K562 (cell line): ENCODE measurements around the gene PACSIN2. TPM values are rescaled to one million over a fixed set of nuclear protein-coding genes. Genes with fewer than 3 reads are reported as not detected.
A peak's percentile ranks its signal among the peaks of the same experiment; 100 is the strongest.

Experiments used
- ATAC-seq: fragments of 200-7000 bp; cut with Tn5 transposase; 3 replicates; pipeline ENCODE4 v1.9.1; 2020; ENCODE audit warnings: moderate library complexity
- BruUV-seq: library from RNA; stranded (reverse); fragments of 400-500 nt; replicated peaks from 2 replicates; lab custom pipeline; 2021; lab: Mats Ljungman, UMichigan
- CTCF ChIA-PET: fragments of 300-600 bp; formaldehyde crosslinking; extraction: SDS; loops from one replicate; lab custom pipeline; 2021; ENCODE audit warnings: low intra/inter-chr PET ratio; lab: Yijun Ruan, JAX
- POLR2A ChIA-PET: fragments of 300-600, 350-650 bp; sonication (Branson Sonifier 250); formaldehyde crosslinking; extraction: SDS; loops from one replicate; lab custom pipeline; 2021; ENCODE audit warnings: antibody characterized with exemption, inconsistent platforms; lab: Yijun Ruan, JAX
- DNase-seq, 4 experiments: peaks; one replicate each; pipeline versions ENCODE4 v3.0.0 to v3.0.0-alpha.2; 2011 to 2018; ENCODE audit warnings: low spot score in 3 of 4, mixed read lengths in 3 of 4; ENCODE audit errors: extremely low read depth in 1 of 4
- FAIRE-seq: peaks from 2 replicates; lab custom pipeline; 2011; peaks lifted over from hg19 to GRCh38; lab: Jason Lieb, UNC
- H2AFZ ChIP-seq: 2 replicates; pipeline ENCODE4 v1.6.0; 2011; ENCODE audit warnings: low read depth, low read length, control low read depth, inconsistent platforms
- H3K27ac ChIP-seq: fragments of 200-600 bp; 3 replicates; pipeline ENCODE4 v1.8.0; 2011; ENCODE audit warnings: low read depth, mild to moderate bottlenecking, control low read depth, inconsistent platforms, low read length, moderate library complexity, mixed read lengths; ENCODE audit errors: extremely low read depth
- H3K27me3 ChIP-seq, 2 experiments: fragments of 300-600 bp in 1 of 2; 2 replicates in 1 of 2; 3 replicates in 1 of 2; pipeline versions ENCODE4 v1.6.0 to v1.8.0; 2011; ENCODE audit warnings: inconsistent platforms in 2 of 2, low read length in 2 of 2, mild to moderate bottlenecking in 1 of 2, mixed read lengths in 1 of 2, moderate library complexity in 1 of 2; ENCODE audit not compliant: control insufficient read depth in 2 of 2, insufficient read depth in 2 of 2
- H3K36me3 ChIP-seq: fragments of 300-600 bp; 3 replicates; pipeline ENCODE4 v1.8.0; 2011; ENCODE audit warnings: mild to moderate bottlenecking, low read length, inconsistent platforms; ENCODE audit not compliant: control insufficient read depth, insufficient read depth
- H3K4me1 ChIP-seq, 2 experiments: fragments of 200-600 bp in 1 of 2; replicated peaks in 1 of 2; 2 replicates in 1 of 2; 3 replicates in 1 of 2; pipeline versions ENCODE4 v1.5.1 to v1.8.0; 2011; ENCODE audit warnings: inconsistent platforms in 2 of 2, low read length in 2 of 2, mild to moderate bottlenecking in 1 of 2, mixed read lengths in 1 of 2, moderate library complexity in 1 of 2; ENCODE audit not compliant: control insufficient read depth in 2 of 2, insufficient read depth in 2 of 2
- H3K4me2 ChIP-seq: 2 replicates; pipeline ENCODE4 v1.6.1; 2011; ENCODE audit warnings: low read length, control low read depth, inconsistent platforms, mixed read lengths; ENCODE audit not compliant: insufficient read depth
- H3K4me3 ChIP-seq: fragments of 200-600 bp; sonication (generic), shearing (Covaris generic); 2 replicates; pipeline ENCODE4 v1.5.1; 2016; ENCODE audit warnings: control low read depth, inconsistent platforms
- H3K79me2 ChIP-seq: fragments of 200-600 bp; 3 replicates; pipeline ENCODE4 v1.8.0; 2011; ENCODE audit warnings: low read length, inconsistent platforms; ENCODE audit not compliant: control insufficient read depth, insufficient read depth
- H3K9ac ChIP-seq, 2 experiments: 2 replicates each; pipeline versions ENCODE4 v1.6.0 to v1.6.1; 2011; ENCODE audit warnings: low read depth in 2 of 2, low read length in 2 of 2, control low read depth in 1 of 2, inconsistent platforms in 1 of 2, mild to moderate bottlenecking in 1 of 2, mixed read lengths in 1 of 2; ENCODE audit not compliant: insufficient read depth in 1 of 2
- H3K9me1 ChIP-seq: one replicate; pipeline ENCODE4 v1.6.0; 2011; ENCODE audit warnings: inconsistent platforms, mild to moderate bottlenecking, low read length, moderate library complexity; ENCODE audit not compliant: control insufficient read depth, insufficient read depth
- H3K9me3 ChIP-seq: replicated peaks from 2 replicates; pipeline ENCODE4 v1.5.1; 2011; ENCODE audit warnings: low read depth, low read length, inconsistent platforms; ENCODE audit not compliant: control insufficient read depth, insufficient read depth
- H4K20me1 ChIP-seq: replicated peaks from 2 replicates; pipeline ENCODE4 v1.6.1; 2011; ENCODE audit warnings: low read length, inconsistent platforms, mixed read lengths; ENCODE audit not compliant: control insufficient read depth, insufficient read depth
- DACH1 ChIP-seq: fragments of 450-650 bp; IDR thresholded peaks from 2 replicates; pipeline ENCODE4 v1.6.1; 2018; ENCODE audit not compliant: partially characterized antibody
- ETS2 ChIP-seq: IDR thresholded peaks from 2 replicates; pipeline ENCODE4 v1.6.1; 2016; ENCODE audit warnings: borderline replicate concordance, missing genetic modification characterization, mild to moderate bottlenecking, moderate library complexity, missing compliant biosample characterization; ENCODE audit not compliant: poor library complexity, severe bottlenecking
- NELFE ChIP-seq: IDR thresholded peaks from 2 replicates; pipeline ENCODE4 v1.6.1; 2011; ENCODE audit warnings: mild to moderate bottlenecking; ENCODE audit not compliant: insufficient read depth, insufficient read length
- RBM39 ChIP-seq: fragments of 200-400 bp; formaldehyde crosslinking; optimal IDR thresholded peaks from 2 replicates; pipeline ENCODE3; 2018; ENCODE audit warnings: low read depth, low read length
- RFX5 ChIP-seq: IDR thresholded peaks from 2 replicates; pipeline ENCODE4 v1.6.1; 2011; ENCODE audit warnings: low read depth, mild to moderate bottlenecking, improper control_type of control experiment, low read length
- SAP30 ChIP-seq: fragments of 200-600 bp; sonication (generic); IDR thresholded peaks from 2 replicates; pipeline ENCODE4 v1.6.1; 2012; ENCODE audit warnings: borderline replicate concordance, low read depth, mild to moderate bottlenecking, moderate library complexity, low read length, control low read depth, inconsistent platforms; ENCODE audit not compliant: insufficient read depth, poor library complexity, severe bottlenecking
- SRSF7 ChIP-seq: fragments of 200-400 bp; formaldehyde crosslinking; optimal IDR thresholded peaks from 2 replicates; pipeline ENCODE3; 2017; ENCODE audit warnings: mild to moderate bottlenecking, low read depth, low read length
- ZNF311 ChIP-seq: fragments of 250-450 bp; sonication (Bioruptor Pico); IDR thresholded peaks from 2 replicates; pipeline ENCODE4 v1.4.0; 2020; ENCODE audit warnings: mild to moderate bottlenecking, moderate library complexity
- WGBS: fragments of 100-300 bp; shearing (Covaris generic); methylation state at CpG from one replicate; pipeline ENCODE4 v1.1.6; 2016; ENCODE audit warnings: low coverage, mixed read lengths; ENCODE audit not compliant: insufficient coverage; ENCODE audit errors: missing lambda C conversion rate; 5-methylcytosine and 5-hydroxymethylcytosine counted together
- in situ Hi-C: fragments of 300-500 bp; cut with MboI; formaldehyde crosslinking; loops from 4 replicates; pipeline ENCODE4 v1.15.0; 2018; ENCODE audit warnings: inconsistent platforms, mixed read lengths
- intact Hi-C: fragments of 100-400 bp; cut with micrococcal nuclease; formaldehyde crosslinking; loops from 2 replicates; pipeline ENCODE4 v1.14.2; 2022
- polyA plus RNA-seq, 8 experiments: library from polyadenylated mRNA; depleted of rRNA in 4 of 8; stranded (reverse) in 5 of 8; unstranded in 3 of 8; fragments of >200 nt; fragmentation: Nextera tagmentation in 2 of 8; fragmentation: Illumina TruSeq in 1 of 8; extraction: Ambion mirVana in 2 of 8; extraction: Trizol in 1 of 8; gene quantifications; 2 replicates each; pipeline versions ENCODE4 v1.2.1 to v1.2.3, GENCODE V29; 2011 to 2014; ENCODE audit warnings: inconsistent platforms in 1 of 8, missing spikeins in 1 of 8
- total RNA-seq, 7 experiments: library from RNA; depleted of rRNA in 6 of 7; stranded (reverse); fragments of >200 nt in 6 of 7; fragmentation: Illumina TruSeq in 2 of 7; extraction: Trizol in 2 of 7; gene quantifications; 2 replicates each; pipeline versions ENCODE4 v1.2.1 to v1.2.3, GENCODE V29; 2011 to 2021; ENCODE audit warnings: low replicate concordance in 1 of 7
- TF ChIP-seq, protein P1 (sequence below): fragments of 250-450 bp; sonication (Bioruptor Pico); IDR thresholded peaks from 2 replicates; pipeline ENCODE4 v1.6.1; 2021; ENCODE audit warnings: mild to moderate bottlenecking
- TF ChIP-seq, protein P2 (sequence below): fragments of 450-650 bp; IDR thresholded peaks from 2 replicates; pipeline ENCODE4 v1.6.1; 2016; ENCODE audit warnings: borderline replicate concordance
- TF ChIP-seq, protein P3 (sequence below), 3 experiments: fragments of 200-800 bp in 1 of 3; fragments of 250-450 bp in 1 of 3; fragments of 450-650 bp in 1 of 3; sonication (Bioruptor Pico) in 1 of 3; sonication (Bioruptor generic) in 1 of 3; formaldehyde crosslinking in 1 of 3; IDR thresholded peaks; 2 replicates each; pipeline versions ENCODE4 v1.6.1 to v1.8.0; 2016 to 2022; ENCODE audit warnings: mild to moderate bottlenecking in 2 of 3, missing genetic modification characterization in 2 of 3, missing compliant biosample characterization in 1 of 3, moderate library complexity in 1 of 3

Gene PACSIN2
- total and polyA plus RNA-seq, 9 of the 15 experiments (the other 6 are each of a cell fraction or from before 2014, with no cell fraction given): 0.45 to 45.1 (median 23.9) TPM

DNA sequence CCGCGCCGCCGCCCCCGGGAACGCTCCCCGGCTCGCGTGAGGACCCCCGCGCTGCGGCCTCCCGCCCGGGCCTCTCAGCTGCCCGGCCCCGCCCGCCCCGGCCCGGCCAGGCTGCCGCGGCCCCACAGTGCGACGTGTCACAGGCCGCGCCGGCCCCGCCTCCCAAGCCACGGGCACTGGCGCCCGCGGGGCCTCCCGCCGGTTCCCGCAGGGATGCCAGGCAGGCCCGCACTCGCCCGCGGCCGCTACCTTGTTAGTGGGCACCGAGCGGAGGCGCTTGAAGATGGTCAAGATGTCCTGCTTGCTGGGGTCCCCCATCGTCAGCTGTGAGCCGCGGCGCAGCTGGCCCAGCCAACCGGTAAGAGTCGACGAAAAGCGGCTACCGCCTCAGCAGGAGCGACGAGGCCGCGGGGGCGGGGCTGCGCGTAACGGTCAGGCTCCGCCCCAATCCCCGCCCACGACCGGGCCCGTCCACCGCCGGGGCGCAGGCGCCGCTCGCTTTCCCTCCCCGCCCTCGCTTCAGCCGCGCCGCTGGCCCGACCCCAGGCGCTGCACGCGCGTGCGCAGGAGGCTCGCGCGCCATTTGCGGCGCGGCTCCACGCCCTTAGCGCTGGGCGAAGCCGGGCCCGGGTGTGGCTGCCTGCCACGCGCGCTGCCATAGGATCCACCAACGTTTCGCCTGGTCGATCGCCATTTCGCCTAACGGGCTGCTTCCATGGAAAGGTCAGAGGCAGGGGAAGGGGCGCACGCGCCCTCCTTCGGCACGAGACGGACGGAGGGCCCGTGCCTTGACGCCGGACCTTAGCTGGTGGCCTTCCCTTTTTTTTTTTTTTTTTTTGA lies 157.9 kb downstream of the PACSIN2 start, which contains the start of gene ARFGAP3 (continued):
- TF ChIP-seq SRSF7: no peak

DNA sequence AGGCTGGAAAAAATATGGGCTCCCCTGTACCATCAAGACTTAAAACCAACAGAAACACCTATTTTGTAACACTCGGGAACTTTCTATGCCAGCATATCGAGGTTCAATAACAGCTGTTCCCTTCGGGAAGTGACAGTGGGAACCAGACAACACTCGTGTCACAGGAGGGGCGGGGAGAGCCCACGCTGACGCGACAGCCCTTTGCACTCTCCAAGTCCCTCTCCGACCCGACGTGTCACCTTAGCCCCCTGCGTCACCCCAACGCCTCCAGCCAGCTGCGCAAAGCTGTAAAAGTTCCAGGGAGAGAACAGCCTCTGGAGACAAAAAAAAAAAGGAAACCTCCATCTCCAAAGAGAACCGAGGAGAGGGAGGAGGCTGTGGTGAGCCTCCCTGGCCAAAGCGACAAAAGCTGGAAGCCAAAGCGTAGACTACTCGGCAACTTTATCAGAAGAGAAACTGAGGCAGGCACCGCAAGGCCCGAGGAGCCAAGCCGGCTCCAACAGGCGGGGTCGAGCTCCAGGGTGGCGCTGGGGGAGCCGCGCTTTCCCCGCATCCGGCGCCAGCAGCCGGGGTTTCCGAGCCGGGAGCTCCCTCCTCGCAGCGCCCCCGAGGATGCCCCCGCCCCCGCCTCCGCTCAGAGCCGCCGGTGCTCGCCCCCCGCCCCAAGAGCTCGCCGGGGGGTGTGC lies 158.6 kb downstream of the PACSIN2 start:
- POLR2A ChIA-PET: interaction anchor here (0.6 to 1.5 kb wide), 5 partner anchors 10 to 918 kb away, joined by 3 to 6 read pairs (median 4); no protein-coding TSS in a partner anchor
- BruUV-seq: no TSS peak
- CTCF ChIA-PET: no interaction called here
- H3K9ac ChIP-seq: peak overlapping the region; percentile 76 to 92
- in situ Hi-C loops: no loop called here
- intact Hi-C loops: no loop called here
- H3K4me2 ChIP-seq: peak overlapping the region; percentile 86
- H4K20me1 ChIP-seq: no peaks in the 10 kb centered on the region
- H3K36me3 ChIP-seq: no peaks in the 10 kb centered on the region
- no peaks in the 10 kb centered on the region for H3K27me3 ChIP-seq
- peak overlapping the region; percentile 54 for H3K4me3 ChIP-seq
- peak overlapping the region; percentile 81 for H3K27ac ChIP-seq
- WGBS: 0% methylated on average over 12 of the region's 44 CpGs
- FAIRE-seq (no peak), DNase-seq (peak in 2 of 4 experiments; percentile 22 to 51), ATAC-seq (peak; percentile 17)
- H3K9me3 ChIP-seq: no peaks in the 10 kb centered on the region
- no peaks in the 10 kb centered on the region for H3K9me1 ChIP-seq
- H3K4me1 ChIP-seq: peaks cover 8 to 17% of the 10 kb centered on the region in 2 experiments; a peak in 4 of 5 replicates
- peaks cover 24% of the 10 kb centered on the region for H3K79me2 ChIP-seq
- peak overlapping the region; percentile 65 for H2AFZ ChIP-seq
- TF ChIP-seq SAP30 (peak; percentile 45), DACH1 (peak; percentile 66), ZNF311 (CRISPR knock-in tag) (no peak), NELFE (no peak), ETS2 (tag) (no peak), RFX5 (no peak), RBM39 (no peak)
- TF ChIP-seq, protein P1, sequence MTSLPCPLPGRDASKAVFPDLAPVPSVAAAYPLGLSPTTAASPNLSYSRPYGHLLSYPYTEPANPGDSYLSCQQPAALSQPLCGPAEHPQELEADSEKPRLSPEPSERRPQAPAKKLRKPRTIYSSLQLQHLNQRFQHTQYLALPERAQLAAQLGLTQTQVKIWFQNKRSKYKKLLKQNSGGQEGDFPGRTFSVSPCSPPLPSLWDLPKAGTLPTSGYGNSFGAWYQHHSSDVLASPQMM: no peak
- TF ChIP-seq, protein P2, sequence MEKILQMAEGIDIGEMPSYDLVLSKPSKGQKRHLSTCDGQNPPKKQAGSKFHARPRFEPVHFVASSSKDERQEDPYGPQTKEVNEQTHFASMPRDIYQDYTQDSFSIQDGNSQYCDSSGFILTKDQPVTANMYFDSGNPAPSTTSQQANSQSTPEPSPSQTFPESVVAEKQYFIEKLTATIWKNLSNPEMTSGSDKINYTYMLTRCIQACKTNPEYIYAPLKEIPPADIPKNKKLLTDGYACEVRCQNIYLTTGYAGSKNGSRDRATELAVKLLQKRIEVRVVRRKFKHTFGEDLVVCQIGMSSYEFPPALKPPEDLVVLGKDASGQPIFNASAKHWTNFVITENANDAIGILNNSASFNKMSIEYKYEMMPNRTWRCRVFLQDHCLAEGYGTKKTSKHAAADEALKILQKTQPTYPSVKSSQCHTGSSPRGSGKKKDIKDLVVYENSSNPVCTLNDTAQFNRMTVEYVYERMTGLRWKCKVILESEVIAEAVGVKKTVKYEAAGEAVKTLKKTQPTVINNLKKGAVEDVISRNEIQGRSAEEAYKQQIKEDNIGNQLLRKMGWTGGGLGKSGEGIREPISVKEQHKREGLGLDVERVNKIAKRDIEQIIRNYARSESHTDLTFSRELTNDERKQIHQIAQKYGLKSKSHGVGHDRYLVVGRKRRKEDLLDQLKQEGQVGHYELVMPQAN: peak; percentile 43; the same call in 1 of the 2 replicates
- TF ChIP-seq, protein P3, sequence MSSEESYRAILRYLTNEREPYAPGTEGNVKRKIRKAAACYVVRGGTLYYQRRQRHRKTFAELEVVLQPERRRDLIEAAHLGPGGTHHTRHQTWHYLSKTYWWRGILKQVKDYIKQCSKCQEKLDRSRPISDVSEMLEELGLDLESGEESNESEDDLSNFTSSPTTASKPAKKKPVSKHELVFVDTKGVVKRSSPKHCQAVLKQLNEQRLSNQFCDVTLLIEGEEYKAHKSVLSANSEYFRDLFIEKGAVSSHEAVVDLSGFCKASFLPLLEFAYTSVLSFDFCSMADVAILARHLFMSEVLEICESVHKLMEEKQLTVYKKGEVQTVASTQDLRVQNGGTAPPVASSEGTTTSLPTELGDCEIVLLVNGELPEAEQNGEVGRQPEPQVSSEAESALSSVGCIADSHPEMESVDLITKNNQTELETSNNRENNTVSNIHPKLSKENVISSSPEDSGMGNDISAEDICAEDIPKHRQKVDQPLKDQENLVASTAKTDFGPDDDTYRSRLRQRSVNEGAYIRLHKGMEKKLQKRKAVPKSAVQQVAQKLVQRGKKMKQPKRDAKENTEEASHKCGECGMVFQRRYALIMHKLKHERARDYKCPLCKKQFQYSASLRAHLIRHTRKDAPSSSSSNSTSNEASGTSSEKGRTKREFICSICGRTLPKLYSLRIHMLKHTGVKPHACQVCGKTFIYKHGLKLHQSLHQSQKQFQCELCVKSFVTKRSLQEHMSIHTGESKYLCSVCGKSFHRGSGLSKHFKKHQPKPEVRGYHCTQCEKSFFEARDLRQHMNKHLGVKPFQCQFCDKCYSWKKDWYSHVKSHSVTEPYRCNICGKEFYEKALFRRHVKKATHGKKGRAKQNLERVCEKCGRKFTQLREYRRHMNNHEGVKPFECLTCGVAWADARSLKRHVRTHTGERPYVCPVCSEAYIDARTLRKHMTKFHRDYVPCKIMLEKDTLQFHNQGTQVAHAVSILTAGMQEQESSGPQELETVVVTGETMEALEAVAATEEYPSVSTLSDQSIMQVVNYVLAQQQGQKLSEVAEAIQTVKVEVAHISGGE (CRISPR knock-in tag; IDR thresholded peaks at IDR 0.05): no peak
